ENCODE measurements around the gene SLC29A3. TPM values are rescaled to one million over a fixed set of nuclear protein-coding genes. Genes with fewer than 3 reads are reported as not detected.

The SLC29A3 gene
- total RNA-seq, 4 donors from 2014 or later, result 0.87 to 3.1 (median 2.3) TPM

DNA sequence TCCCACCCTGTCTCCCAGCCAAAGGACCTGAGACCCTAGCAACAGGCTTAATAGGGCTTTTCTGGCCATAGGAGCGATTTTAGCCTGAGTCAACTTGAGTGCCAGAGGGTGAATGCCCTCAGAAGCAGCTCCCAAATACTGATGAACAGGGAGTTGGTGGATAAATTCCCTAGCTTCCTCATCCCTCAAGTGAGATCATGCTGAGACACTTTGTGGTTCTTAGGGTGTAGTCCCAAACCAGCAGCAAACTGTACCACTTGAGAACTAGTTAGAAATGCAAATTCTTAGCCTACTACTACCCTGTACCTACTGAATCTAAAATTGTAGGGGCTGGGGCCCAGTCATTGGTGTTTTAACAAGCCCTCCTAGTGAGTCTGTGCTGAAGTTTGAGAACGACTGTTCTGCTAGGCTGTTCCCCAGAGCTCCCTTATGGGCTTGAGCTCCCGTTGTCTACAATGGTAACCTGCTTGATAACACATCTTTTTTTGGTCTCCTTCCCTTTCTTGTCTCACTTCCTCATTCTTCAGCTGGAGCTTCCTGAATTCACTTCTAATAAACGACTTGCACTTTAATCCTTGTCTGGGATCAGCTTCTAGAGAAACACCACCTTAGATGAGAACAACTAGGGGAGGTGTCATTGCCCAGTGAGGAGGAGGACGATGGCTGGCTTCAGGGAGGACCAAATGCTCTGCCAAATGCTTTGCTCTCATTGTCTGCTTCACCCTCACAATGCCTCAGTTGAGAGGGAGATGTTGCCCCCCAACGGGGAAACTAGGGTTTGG is 59.5 kb downstream of the SLC29A3 start:
- Histone ChIP-seq H3K4me1 (peaks cover 7 to 24% (median 10%) of the 10 kb centered on the region in 3 donors), H3K27ac (peak overlapping the region; percentile 60 to 91 (median 86)), H3K27me3 (no peaks in the 10 kb centered on the region), H3K36me3 (no peaks in the 10 kb centered on the region), H3K4me3 (no peak overlapping the region), H3K9me3 (no peaks in the 10 kb centered on the region)
- WGBS, 2 donors, result 57% methylated on average over 6 of the region's 6 CpGs
- TF ChIP-seq, protein P1, sequence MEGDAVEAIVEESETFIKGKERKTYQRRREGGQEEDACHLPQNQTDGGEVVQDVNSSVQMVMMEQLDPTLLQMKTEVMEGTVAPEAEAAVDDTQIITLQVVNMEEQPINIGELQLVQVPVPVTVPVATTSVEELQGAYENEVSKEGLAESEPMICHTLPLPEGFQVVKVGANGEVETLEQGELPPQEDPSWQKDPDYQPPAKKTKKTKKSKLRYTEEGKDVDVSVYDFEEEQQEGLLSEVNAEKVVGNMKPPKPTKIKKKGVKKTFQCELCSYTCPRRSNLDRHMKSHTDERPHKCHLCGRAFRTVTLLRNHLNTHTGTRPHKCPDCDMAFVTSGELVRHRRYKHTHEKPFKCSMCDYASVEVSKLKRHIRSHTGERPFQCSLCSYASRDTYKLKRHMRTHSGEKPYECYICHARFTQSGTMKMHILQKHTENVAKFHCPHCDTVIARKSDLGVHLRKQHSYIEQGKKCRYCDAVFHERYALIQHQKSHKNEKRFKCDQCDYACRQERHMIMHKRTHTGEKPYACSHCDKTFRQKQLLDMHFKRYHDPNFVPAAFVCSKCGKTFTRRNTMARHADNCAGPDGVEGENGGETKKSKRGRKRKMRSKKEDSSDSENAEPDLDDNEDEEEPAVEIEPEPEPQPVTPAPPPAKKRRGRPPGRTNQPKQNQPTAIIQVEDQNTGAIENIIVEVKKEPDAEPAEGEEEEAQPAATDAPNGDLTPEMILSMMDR (IDR thresholded peaks at IDR 0.05), result no peak
- no peak for TF ChIP-seq POLR2A (IDR thresholded peaks at IDR 0.05)
- DNase-seq, result no peak
- intact Hi-C loops (cut with DNase I), result no loop called here

DNA sequence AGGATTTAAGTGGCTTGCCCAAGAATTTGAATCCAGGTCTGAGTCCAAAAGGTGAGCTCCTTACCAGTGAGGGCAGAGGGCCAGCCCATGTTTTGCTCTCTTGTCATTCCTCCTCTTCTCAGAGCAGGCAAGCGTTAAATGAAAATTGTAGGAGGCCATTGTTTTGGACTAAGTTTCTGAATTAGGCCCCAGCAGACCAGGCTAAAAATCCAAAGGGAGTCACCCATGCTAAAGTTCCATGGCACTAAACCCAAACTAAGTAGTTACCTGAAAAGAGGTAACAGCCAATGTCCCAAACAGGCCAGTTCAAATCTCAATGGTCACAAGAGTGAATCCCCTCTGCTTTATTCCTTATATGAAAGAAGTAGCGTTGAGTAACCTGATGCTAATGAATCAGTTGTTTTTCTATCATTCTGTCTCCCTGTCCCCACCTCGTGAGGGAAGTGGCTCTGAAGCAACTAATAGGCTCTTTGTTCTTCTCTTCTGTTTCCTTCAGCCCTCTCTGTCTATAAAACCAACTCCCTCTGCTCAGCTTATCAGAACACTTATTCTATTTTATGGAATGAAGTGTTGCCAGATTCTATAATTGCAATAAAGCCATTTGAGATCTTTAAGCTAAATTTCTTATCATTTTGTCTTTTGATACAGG is 60.2 kb downstream of the SLC29A3 start:
- intact Hi-C loops (cut with DNase I), result no loop called here
- DNase-seq, result no peak
- Histone ChIP-seq H3K9me3 (no peaks in the 10 kb centered on the region), H3K4me3 (no peak overlapping the region), H3K27ac (peak overlapping the region in 1 of 4 donors; percentile 60), H3K27me3 (no peaks in the 10 kb centered on the region), H3K4me1 (peaks cover 7 to 24% (median 10%) of the 10 kb centered on the region in 3 donors), H3K36me3 (no peaks in the 10 kb centered on the region)
- TF ChIP-seq POLR2A (IDR thresholded peaks at IDR 0.05), result no peak
- WGBS, 2 donors, result 58 to 73% methylated on average over 3 of the region's 3 CpGs

DNA sequence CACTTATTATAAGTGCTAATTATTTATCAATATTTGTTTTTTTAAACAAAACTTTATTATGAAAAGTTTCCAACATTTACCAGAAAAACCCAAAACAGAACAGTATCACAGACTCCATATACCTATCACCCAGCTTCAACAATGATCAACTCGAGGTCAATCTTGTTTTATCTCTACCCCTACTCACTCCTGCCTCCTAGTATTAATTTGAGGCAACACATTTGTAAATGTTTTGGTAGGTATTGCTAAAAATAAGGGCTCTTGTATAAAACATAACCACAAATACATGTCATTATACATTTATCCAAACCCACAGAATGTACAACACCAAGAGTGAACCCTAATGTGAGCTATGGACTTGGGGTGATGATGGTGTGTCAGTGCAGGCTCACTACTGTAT is 61.8 kb downstream of the SLC29A3 start:
- no peaks in the 10 kb centered on the region for H3K9me3 ChIP-seq
- TF ChIP-seq, protein P1 (IDR thresholded peaks at IDR 0.05), result no peak
- no peak for TF ChIP-seq POLR2A (IDR thresholded peaks at IDR 0.05)
- peaks cover 7 to 24% (median 10%) of the 10 kb centered on the region in 3 donors for H3K4me1 ChIP-seq
- no peak overlapping the region for H3K27ac ChIP-seq
- intact Hi-C loops (cut with DNase I), result loop anchor here (10.0 kb wide), 1 partner anchor 66 kb away; the partner anchor contains the start of gene SLC29A3
- H3K27me3 ChIP-seq, result no peaks in the 10 kb centered on the region
- no peak for DNase-seq
- WGBS, 2 donors, result 13 to 32% methylated on average over 1 of the region's 1 CpG
- H3K4me3 ChIP-seq, result no peak overlapping the region
- no peaks in the 10 kb centered on the region for H3K36me3 ChIP-seq

DNA sequence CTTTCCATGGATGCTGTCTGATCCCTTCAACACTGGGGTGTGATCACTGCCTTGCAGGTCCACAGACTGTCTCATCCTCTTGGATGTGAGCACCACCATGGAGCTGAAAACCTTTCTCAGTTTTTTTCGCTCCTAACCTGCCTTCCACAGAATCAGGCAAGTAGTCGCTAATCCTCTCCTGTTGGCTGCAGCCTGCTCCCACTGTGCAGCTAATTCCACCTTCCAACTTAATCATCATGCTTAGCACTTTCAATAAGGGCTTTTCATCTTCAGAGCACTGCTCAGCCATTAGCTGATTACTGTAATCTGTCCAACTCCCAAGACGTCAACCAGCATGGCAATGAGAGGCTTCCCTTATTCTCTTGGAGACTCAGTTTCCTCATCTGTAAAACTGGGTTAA is 62.6 kb downstream of the SLC29A3 start:
- H3K9me3 ChIP-seq, result no peaks in the 10 kb centered on the region
- H3K4me1 ChIP-seq, result peaks cover 5 to 17% (median 10%) of the 10 kb centered on the region in 3 donors
- DNase-seq, result no peak
- H3K4me3 ChIP-seq, result no peak overlapping the region
- no peak for TF ChIP-seq POLR2A (IDR thresholded peaks at IDR 0.05)
- TF ChIP-seq, protein P1 (IDR thresholded peaks at IDR 0.05), result no peak
- no peak overlapping the region for H3K27ac ChIP-seq
- no peaks in the 10 kb centered on the region for H3K27me3 ChIP-seq
- 84 to 90% methylated on average over 3 of the region's 3 CpGs for WGBS, 2 donors
- no peaks in the 10 kb centered on the region for H3K36me3 ChIP-seq
- intact Hi-C loops (cut with DNase I), result loop anchor here (10.0 kb wide), 1 partner anchor 67 kb away; the partner anchor contains the start of gene SLC29A3

- 82 to 94% methylated on average over 2 of the region's 2 CpGs for WGBS, 2 donors
- Histone ChIP-seq H3K27ac (no peak overlapping the region), H3K36me3 (no peaks in the 10 kb centered on the region), H3K9me3 (no peaks in the 10 kb centered on the region), H3K4me1 (peaks cover under 1 to 13% (median 6%) of the 10 kb centered on the region in 3 donors), H3K27me3 (no peaks in the 10 kb centered on the region), H3K4me3 (no peak overlapping the region)
- no peak for DNase-seq
- intact Hi-C loops (cut with DNase I), result loop anchor here (10.0 kb wide), 1 partner anchor 67 kb away; the partner anchor contains the start of gene SLC29A3
- TF ChIP-seq, protein P1 (IDR thresholded peaks at IDR 0.05), result no peak
- no peak for TF ChIP-seq POLR2A (IDR thresholded peaks at IDR 0.05)
These were observed 63.0 kb downstream of the SLC29A3 start for GRCh38 chr10:71382028-71382427.
